Activated CD8-positive, alpha-beta memory T cell treated with anti-CD3 and anti-CD28 coated beads, Interleukin-2, amount 10 ng/mL, durations not matched to agents 7 days and 5 days (primary cell): ENCODE results near the gene TSFM. TPM values are rescaled to one million over a fixed set of nuclear protein-coding genes. Genes with fewer than 3 reads are reported as not detected.

Experiments
- ATAC-seq: fragments of 150-1000 bp; cut with Tn5 transposase; one replicate; pipeline ENCODE4 v1.10.0; 2021; ENCODE audit warnings: moderate library complexity
- CTCF ChIA-PET: fragments of 350-600 bp; sonication (Branson Sonifier 250); formaldehyde crosslinking; loops from one replicate; lab custom pipeline; 2021; ENCODE audit warnings: antibody characterized with exemption; lab: Charles Lee
- DNase-seq: peaks from one replicate; pipeline ENCODE4 v3.0.0-alpha.2; 2020
- H3K27ac Mint-ChIP-seq: one replicate; pipeline ENCODE4 v1.8.0; 2021; ENCODE audit warnings: mild to moderate bottlenecking, mixed read lengths
- H3K27me3 Mint-ChIP-seq: one replicate; pipeline ENCODE4 v1.8.0; 2021; ENCODE audit warnings: mixed read lengths
- H3K36me3 Mint-ChIP-seq: one replicate; pipeline ENCODE4 v1.8.0; 2021; ENCODE audit warnings: mild to moderate bottlenecking, mixed read lengths
- H3K4me1 Mint-ChIP-seq: one replicate; pipeline ENCODE4 v1.8.0; 2021; ENCODE audit warnings: mixed read lengths
- H3K4me3 Mint-ChIP-seq: one replicate; pipeline ENCODE4 v1.8.0; 2021; ENCODE audit warnings: mild to moderate bottlenecking, moderate library complexity, mixed read lengths
- H3K9me3 Mint-ChIP-seq: one replicate; pipeline ENCODE4 v1.8.0; 2022; ENCODE audit warnings: low read depth, mixed read lengths
- microRNA-seq: library from miRNA; unstranded; fragments of <30 nt; microRNA quantifications from one replicate; pipeline ENCODE4 v1.2.0, GENCODE V29; 2022
- total RNA-seq, 2 experiments: library from RNA; stranded (reverse); gene quantifications; one replicate each; pipeline ENCODE4 v1.2.3, GENCODE V29; 2021

Gene TSFM
- total RNA-seq, 2 experiments from 2014 or later: 32.2 to 45.8 TPM

- ATAC-seq: no peak
These were observed 60.0 kb downstream of the TSFM start for GRCh38 chr12:57842342-57843294.

GRCh38 chr12:57844709-57845477 lies 62.3 kb downstream of the TSFM start:
- ATAC-seq (peak; percentile 7), DNase-seq (peak; percentile 57)
- CTCF ChIA-PET: interaction anchor here (0.8 to 6.4 kb wide), 12 partner anchors 8 to 85 kb away, joined by 3 to 44 read pairs (median 4); partner anchors contain the start of gene AVIL
- Mint-ChIP-seq H3K27ac (peak overlapping the region; percentile 63), H3K4me1 (peaks cover 44% of the 10 kb centered on the region), H3K27me3 (peaks cover 15% of the 10 kb centered on the region), H3K9me3 (no peaks in the 10 kb centered on the region), H3K36me3 (peaks cover 2% of the 10 kb centered on the region), H3K4me3 (peak overlapping the region; percentile 74)

More at GRCh38 chr12:57842342-57843294, 60.0 kb downstream of the TSFM start:
- Mint-ChIP-seq H3K27me3 (peaks cover under 1% of the 10 kb centered on the region), H3K4me1 (peaks cover 65% of the 10 kb centered on the region), H3K27ac (no peak overlapping the region), H3K4me3 (no peak overlapping the region), H3K9me3 (no peaks in the 10 kb centered on the region), H3K36me3 (peaks cover 2% of the 10 kb centered on the region)
- DNase-seq: no peak
- CTCF ChIA-PET: interaction anchor here (0.7 to 6.4 kb wide), 5 partner anchors 10 to 86 kb away, joined by 3 to 44 read pairs (median 5); partner anchors contain the start of gene TSFM

GRCh38 chr12:57845478-57846284 lies 63.1 kb downstream of the TSFM start:
- Mint-ChIP-seq H3K27ac (peak overlapping the region; percentile 63), H3K27me3 (peaks cover 16% of the 10 kb centered on the region), H3K4me3 (peak overlapping the region; percentile 74), H3K9me3 (no peaks in the 10 kb centered on the region), H3K36me3 (peaks cover 2% of the 10 kb centered on the region), H3K4me1 (peaks cover 41% of the 10 kb centered on the region)
- peak; percentile 38 for ATAC-seq
- DNase-seq: peak; percentile 73
- CTCF ChIA-PET: interaction anchor here (1.1 to 6.4 kb wide), 13 partner anchors 9 to 63 kb away, joined by 3 to 44 read pairs (median 5); no protein-coding TSS in a partner anchor

GRCh38 chr12:57846285-57846576 lies 63.6 kb downstream of the TSFM start:
- Mint-ChIP-seq H3K4me1 (peaks cover 38% of the 10 kb centered on the region), H3K4me3 (peak overlapping the region; percentile 74), H3K9me3 (no peaks in the 10 kb centered on the region), H3K27me3 (peaks cover 20% of the 10 kb centered on the region), H3K27ac (peak overlapping the region; percentile 65), H3K36me3 (peaks cover 2% of the 10 kb centered on the region)
- CTCF ChIA-PET: interaction anchor here (0.8 to 6.4 kb wide), 11 partner anchors 9 to 61 kb away, joined by 3 to 44 read pairs (median 5); no protein-coding TSS in a partner anchor
- peak; percentile 38 for ATAC-seq
- no peak for DNase-seq

GRCh38 chr12:57846577-57847319 lies 64.2 kb downstream of the TSFM start, which contains the start of gene CTDSP2:
Gene CTDSP2 (minus strand): TSS chr12:57846729. CDS start chr12:57846435, 294 bp downstream.
- H3K36me3 Mint-ChIP-seq: peaks cover 2% of the 10 kb centered on the region
- DNase-seq (peak; percentile 91), ATAC-seq (peak; percentile 53)
- CTCF ChIA-PET: interaction anchor here (0.6 to 6.4 kb wide), 13 partner anchors 8 to 90 kb away, joined by 3 to 44 read pairs (median 5); partner anchors contain the start of gene TSFM
- peak within 1 kb of the TSS; percentile 65 for H3K27ac Mint-ChIP-seq
- H3K27me3 Mint-ChIP-seq: peaks cover 26% of the 10 kb centered on the region
- H3K9me3 Mint-ChIP-seq: no peaks in the 10 kb centered on the region
- H3K4me1 Mint-ChIP-seq: peaks cover 33% of the 10 kb centered on the region
- H3K4me3 Mint-ChIP-seq: peak within 1 kb of the TSS; percentile 74

Small RNA genes within 50 kb of the gene (microRNA-seq; reads per million reads assigned to microRNA genes)
- gene MIR26A2 (66.8 reads per million, percentile 62 among the genes with 10 or more reads in this experiment), gene MIR6759 (not detected)

Other genes starting within 250 kb of the TSFM start
- gene DCTN2, start 235.6 kb upstream of the TSFM start, total RNA-seq: 10 to 100 TPM; 90.8 to 99.0 TPM
- 1 to 10 TPM; 1.9 to 2.1 TPM for gene KIF5A, start 232.7 kb upstream of the TSFM start, total RNA-seq
- 10 to 100 TPM; 21.4 to 22.2 TPM for gene PIP4K2C, start 191.6 kb upstream of the TSFM start, total RNA-seq
- gene DTX3, start 178.0 kb upstream of the TSFM start, total RNA-seq: 10 to 100 TPM; 20.8 to 21.2 TPM
- under 1 TPM; 0.70 to 0.84 TPM for gene ARHGEF25, start 171.4 kb upstream of the TSFM start, total RNA-seq
- 1 to 10 TPM; 2.4 to 8.2 TPM for gene B4GALNT1, start 149.6 kb upstream of the TSFM start, total RNA-seq
- 100 to 1,000 TPM; 117 to 123 TPM for gene OS9, start 88.7 kb upstream of the TSFM start, total RNA-seq
- 10 to 100 TPM; 70.7 to 72.7 TPM for gene AGAP2, start 44.0 kb upstream of the TSFM start, total RNA-seq
- gene TSPAN31, start 37.7 kb upstream of the TSFM start, total RNA-seq: 10 to 100 TPM in 1 of 2 experiments, 1 to 10 TPM in 1; 10.0 to 19.4 TPM
- 100 to 1,000 TPM; 127 to 167 TPM for gene CDK4, start 30.5 kb upstream of the TSFM start, total RNA-seq
- gene MARCHF9, start 27.7 kb upstream of the TSFM start, total RNA-seq: 10 to 100 TPM; 21.0 to 24.9 TPM
- 1 to 10 TPM; 4.5 to 5.4 TPM for gene CYP27B1, start 15.7 kb upstream of the TSFM start, total RNA-seq
- gene METTL1, start 10.7 kb upstream of the TSFM start, total RNA-seq: 10 to 100 TPM; 22.1 to 32.1 TPM
- 1 to 10 TPM; 3.9 to 4.1 TPM for gene EEF1AKMT3, start 10.2 kb upstream of the TSFM start, total RNA-seq
- gene AVIL, start 35.9 kb downstream of the TSFM start, total RNA-seq: 1 to 10 TPM in 1 of 2 experiments, under 1 TPM in 1; 0.79 to 2.0 TPM
- gene CTDSP2, start 63.9 kb downstream of the TSFM start, total RNA-seq: 100 to 1,000 TPM in 1 of 2 experiments, 10 to 100 TPM in 1; 76.2 to 103 TPM
- 10 to 100 TPM; 14.8 to 21.0 TPM for gene ATP23, start 158.8 kb downstream of the TSFM start, total RNA-seq